Measurements from ENCODE around the gene ERO1B. TPM values are rescaled to one million over a fixed set of nuclear protein-coding genes. Genes with fewer than 3 reads are reported as not detected.

Gene ERO1B
- total and polyA plus RNA-seq, 2 of the 13 experiments (the other 11 are each of a cell fraction or from before 2014, with no cell fraction given), result 1.6 to 2.1 TPM

DNA sequence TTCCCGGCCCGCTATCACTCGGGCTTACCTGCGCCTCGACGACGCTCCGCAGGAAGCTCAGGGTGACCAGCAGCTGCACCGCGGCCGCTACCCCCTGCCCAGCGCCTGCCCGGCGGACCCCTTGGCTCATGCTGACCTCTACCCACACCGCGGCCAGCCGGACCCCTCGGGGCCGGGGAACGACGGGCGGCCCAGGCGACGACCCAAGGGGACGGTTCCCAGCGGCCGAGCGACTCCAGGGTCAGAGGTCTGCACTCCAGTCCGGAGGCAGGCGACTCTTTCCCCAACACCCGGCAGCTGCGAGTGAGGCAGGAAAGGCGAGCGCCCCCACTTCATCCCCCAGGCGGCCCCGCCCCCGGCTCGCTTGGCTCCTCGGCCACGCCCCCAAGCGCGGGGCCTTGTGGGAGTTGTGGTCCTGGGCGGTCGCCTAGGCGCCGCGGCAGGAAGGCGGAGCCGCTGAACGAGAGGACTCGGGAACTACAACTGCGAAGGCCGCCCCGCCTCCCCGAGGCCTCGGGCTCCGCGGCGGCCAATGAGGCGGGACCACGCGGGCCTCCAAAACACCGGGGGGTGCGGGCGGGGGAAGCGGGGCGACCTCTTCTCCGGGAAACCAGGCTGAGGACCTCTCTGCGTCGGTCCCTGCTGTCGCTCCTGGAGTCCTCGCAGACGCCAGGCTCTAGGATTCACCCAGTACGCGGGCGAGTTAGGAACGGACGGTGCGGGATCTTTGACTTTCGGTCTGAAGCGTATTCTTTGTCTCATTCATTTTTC, at the start of gene ERO1B (continued):
- TF ChIP-seq, protein P1, sequence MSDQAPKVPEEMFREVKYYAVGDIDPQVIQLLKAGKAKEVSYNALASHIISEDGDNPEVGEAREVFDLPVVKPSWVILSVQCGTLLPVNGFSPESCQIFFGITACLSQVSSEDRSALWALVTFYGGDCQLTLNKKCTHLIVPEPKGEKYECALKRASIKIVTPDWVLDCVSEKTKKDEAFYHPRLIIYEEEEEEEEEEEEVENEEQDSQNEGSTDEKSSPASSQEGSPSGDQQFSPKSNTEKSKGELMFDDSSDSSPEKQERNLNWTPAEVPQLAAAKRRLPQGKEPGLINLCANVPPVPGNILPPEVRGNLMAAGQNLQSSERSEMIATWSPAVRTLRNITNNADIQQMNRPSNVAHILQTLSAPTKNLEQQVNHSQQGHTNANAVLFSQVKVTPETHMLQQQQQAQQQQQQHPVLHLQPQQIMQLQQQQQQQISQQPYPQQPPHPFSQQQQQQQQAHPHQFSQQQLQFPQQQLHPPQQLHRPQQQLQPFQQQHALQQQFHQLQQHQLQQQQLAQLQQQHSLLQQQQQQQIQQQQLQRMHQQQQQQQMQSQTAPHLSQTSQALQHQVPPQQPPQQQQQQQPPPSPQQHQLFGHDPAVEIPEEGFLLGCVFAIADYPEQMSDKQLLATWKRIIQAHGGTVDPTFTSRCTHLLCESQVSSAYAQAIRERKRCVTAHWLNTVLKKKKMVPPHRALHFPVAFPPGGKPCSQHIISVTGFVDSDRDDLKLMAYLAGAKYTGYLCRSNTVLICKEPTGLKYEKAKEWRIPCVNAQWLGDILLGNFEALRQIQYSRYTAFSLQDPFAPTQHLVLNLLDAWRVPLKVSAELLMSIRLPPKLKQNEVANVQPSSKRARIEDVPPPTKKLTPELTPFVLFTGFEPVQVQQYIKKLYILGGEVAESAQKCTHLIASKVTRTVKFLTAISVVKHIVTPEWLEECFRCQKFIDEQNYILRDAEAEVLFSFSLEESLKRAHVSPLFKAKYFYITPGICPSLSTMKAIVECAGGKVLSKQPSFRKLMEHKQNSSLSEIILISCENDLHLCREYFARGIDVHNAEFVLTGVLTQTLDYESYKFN (CRISPR knock-in tag; conservative IDR thresholded peaks at IDR 0.05), result no peak
- TF ChIP-seq HMGA1 (CRISPR knock-in tag; conservative IDR thresholded peaks at IDR 0.05) (no peak), GATAD2A (CRISPR knock-in tag; IDR thresholded peaks at IDR 0.05) (peak; percentile 26; the same call in 1 of the 2 replicates), HNF4A (CRISPR knock-in tag; IDR thresholded peaks at IDR 0.05) (peak; percentile 13; the same call in 1 of the 2 replicates), GFI1 (CRISPR knock-in tag; IDR thresholded peaks at IDR 0.05; ENCODE audit: borderline replicate concordance) (peak; percentile 61; the same call in 1 of the 2 replicates), POLR2G (IDR thresholded peaks at IDR 0.05; ENCODE audit: low read depth, low read length) (peak; percentile 82), ZNF350 (CRISPR knock-in tag; IDR thresholded peaks at IDR 0.05; ENCODE audit: borderline replicate concordance, low read depth) (peak; percentile 60; the same call in 1 of the 2 replicates), ZNF816 (CRISPR knock-in tag; IDR thresholded peaks at IDR 0.05; ENCODE audit: borderline replicate concordance) (0 out of 2 replicates have a peak, but pooled peaks have one; percentile 67), CEBPB (IDR thresholded peaks at IDR 0.05; ENCODE audit: borderline replicate concordance, low read depth, low read length) (no peak), XBP1 (CRISPR knock-in tag; IDR thresholded peaks at IDR 0.05) (0 out of 2 replicates have a peak, but pooled peaks have one; percentile 35), ZBTB38 (CRISPR knock-in tag; IDR thresholded peaks at IDR 0.05) (0 out of 2 replicates have a peak, but pooled peaks have one; percentile 35), SIN3A (IDR thresholded peaks at IDR 0.05; ENCODE audit: borderline replicate concordance, low read depth, low read length) (0 out of 2 replicates have a peak, but pooled peaks have one; percentile 10), YEATS2 (CRISPR knock-in tag; IDR thresholded peaks at IDR 0.05; ENCODE audit: borderline replicate concordance) (peak; percentile 31; the same call in 1 of the 2 replicates)
- TF ChIP-seq, protein P2, sequence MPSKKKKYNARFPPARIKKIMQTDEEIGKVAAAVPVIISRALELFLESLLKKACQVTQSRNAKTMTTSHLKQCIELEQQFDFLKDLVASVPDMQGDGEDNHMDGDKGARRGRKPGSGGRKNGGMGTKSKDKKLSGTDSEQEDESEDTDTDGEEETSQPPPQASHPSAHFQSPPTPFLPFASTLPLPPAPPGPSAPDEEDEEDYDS (CRISPR knock-in tag; IDR thresholded peaks at IDR 0.05), result peak; percentile 82
- TF ChIP-seq, protein P3, sequence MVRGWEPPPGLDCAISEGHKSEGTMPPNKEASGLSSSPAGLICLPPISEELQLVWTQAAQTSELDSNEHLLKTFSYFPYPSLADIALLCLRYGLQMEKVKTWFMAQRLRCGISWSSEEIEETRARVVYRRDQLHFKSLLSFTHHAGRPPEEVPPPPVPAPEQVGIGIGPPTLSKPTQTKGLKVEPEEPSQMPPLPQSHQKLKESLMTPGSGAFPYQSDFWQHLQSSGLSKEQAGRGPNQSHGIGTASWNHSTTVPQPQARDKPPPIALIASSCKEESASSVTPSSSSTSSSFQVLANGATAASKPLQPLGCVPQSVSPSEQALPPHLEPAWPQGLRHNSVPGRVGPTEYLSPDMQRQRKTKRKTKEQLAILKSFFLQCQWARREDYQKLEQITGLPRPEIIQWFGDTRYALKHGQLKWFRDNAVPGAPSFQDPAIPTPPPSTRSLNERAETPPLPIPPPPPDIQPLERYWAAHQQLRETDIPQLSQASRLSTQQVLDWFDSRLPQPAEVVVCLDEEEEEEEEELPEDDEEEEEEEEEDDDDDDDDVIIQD (CRISPR knock-in tag; IDR thresholded peaks at IDR 0.05; ENCODE audit: low read depth), result peak; percentile 58; the same call in 1 of the 2 replicates
- TF ChIP-seq, protein P4, sequence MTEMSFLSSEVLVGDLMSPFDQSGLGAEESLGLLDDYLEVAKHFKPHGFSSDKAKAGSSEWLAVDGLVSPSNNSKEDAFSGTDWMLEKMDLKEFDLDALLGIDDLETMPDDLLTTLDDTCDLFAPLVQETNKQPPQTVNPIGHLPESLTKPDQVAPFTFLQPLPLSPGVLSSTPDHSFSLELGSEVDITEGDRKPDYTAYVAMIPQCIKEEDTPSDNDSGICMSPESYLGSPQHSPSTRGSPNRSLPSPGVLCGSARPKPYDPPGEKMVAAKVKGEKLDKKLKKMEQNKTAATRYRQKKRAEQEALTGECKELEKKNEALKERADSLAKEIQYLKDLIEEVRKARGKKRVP (CRISPR knock-in tag; IDR thresholded peaks at IDR 0.05), result peak in 1 of 2 experiments; percentile 52; a peak in 1 of 4 replicates
- TF ChIP-seq, protein P5, sequence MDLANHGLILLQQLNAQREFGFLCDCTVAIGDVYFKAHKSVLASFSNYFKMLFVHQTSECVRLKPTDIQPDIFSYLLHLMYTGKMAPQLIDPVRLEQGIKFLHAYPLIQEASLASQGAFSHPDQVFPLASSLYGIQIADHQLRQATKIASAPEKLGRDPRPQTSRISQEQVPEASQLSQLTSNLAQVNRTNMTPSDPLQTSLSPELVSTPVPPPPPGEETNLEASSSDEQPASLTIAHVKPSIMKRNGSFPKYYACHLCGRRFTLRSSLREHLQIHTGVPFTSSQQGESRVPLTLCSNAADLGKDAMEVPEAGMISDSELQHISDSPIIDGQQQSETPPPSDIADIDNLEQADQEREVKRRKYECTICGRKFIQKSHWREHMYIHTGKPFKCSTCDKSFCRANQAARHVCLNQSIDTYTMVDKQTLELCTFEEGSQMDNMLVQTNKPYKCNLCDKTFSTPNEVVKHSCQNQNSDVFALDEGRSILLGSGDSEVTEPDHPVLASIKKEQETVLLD (CRISPR knock-in tag; IDR thresholded peaks at IDR 0.05; ENCODE audit: low read depth), result no peak; the same call in 1 of the 2 replicates
- TF ChIP-seq, protein P6, sequence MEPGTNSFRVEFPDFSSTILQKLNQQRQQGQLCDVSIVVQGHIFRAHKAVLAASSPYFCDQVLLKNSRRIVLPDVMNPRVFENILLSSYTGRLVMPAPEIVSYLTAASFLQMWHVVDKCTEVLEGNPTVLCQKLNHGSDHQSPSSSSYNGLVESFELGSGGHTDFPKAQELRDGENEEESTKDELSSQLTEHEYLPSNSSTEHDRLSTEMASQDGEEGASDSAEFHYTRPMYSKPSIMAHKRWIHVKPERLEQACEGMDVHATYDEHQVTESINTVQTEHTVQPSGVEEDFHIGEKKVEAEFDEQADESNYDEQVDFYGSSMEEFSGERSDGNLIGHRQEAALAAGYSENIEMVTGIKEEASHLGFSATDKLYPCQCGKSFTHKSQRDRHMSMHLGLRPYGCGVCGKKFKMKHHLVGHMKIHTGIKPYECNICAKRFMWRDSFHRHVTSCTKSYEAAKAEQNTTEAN (CRISPR knock-in tag; conservative IDR thresholded peaks at IDR 0.05), result peak; percentile 29; the same call in 1 of the 2 replicates
